Mucosa of descending colon (tissue), 3 donors: Measurements from ENCODE around the gene UQCRC1. TPM values are rescaled to one million over a fixed set of nuclear protein-coding genes. Genes with fewer than 3 reads are reported as not detected.
"Not testable (repeated sequence)": the region's sequence is repeated elsewhere in the genome, so short reads cannot be mapped to it uniquely, and the experiment has no call there.

Source experiments
- ATAC-seq: fragments of 200-7000 bp; cut with Tn5 transposase; one replicate; pipeline ENCODE4 v1.9.1; 2020; ENCODE audit warnings: mild to moderate bottlenecking, moderate library complexity
- DNase-seq, 3 donors: peaks; one replicate each; pipeline ENCODE4 v3.0.0-alpha.2; 2020
- H3K36me3 ChIP-seq: fragments of 200-600 bp; one replicate; pipeline ENCODE4 v1.8.0; 2021; ENCODE audit warnings: low read depth, mild to moderate bottlenecking
- H3K4me1 ChIP-seq: fragments of 200-600 bp; one replicate; pipeline ENCODE4 v1.8.0; 2021; ENCODE audit warnings: low read depth, mild to moderate bottlenecking
- H3K4me3 ChIP-seq: fragments of 200-600 bp; one replicate; pipeline ENCODE4 v1.8.0; 2021; ENCODE audit warnings: mild to moderate bottlenecking
- H3K9me3 ChIP-seq: fragments of 200-600 bp; one replicate; pipeline ENCODE4 v1.8.0; 2021; ENCODE audit warnings: mild to moderate bottlenecking
- CTCF ChIP-seq: fragments of 200-600 bp; IDR thresholded peaks from one replicate; pipeline ENCODE4 v1.8.0; 2022; ENCODE audit warnings: antibody characterized with exemption, mild to moderate bottlenecking
- intact Hi-C, 2 donors: fragments of 100-400 bp; cut with DNase I in 1 of 2; cut with micrococcal nuclease in 1 of 2; formaldehyde crosslinking; loops; one replicate each; pipeline versions ENCODE4 v1.11.0 to v1.11.1; 2022; cut with DNase I, micrococcal nuclease
- microRNA-seq: library from miRNA; unstranded; fragments of <30 nt; microRNA quantifications from one replicate; pipeline ENCODE4, GENCODE V29; 2019
- total RNA-seq, 3 donors: library from RNA; stranded (reverse); fragmentation: NEBNext Ultra II Directional in 2 of 3; extraction: Animal tissue kit (Norgen Biotek cat#: 25700) in 2 of 3; gene quantifications; one replicate each; pipeline versions ENCODE4 v1.2.1 to v1.2.4, GENCODE V29; 2021 to 2023
- donor health status: DM: no; HTN: no; CAD: no; lungs with moderate emphysema.
- donor health status: DM: no; HTN: no; CAD: no.
- donor health status: DM: no; HTN: yes; CAD: no.

The UQCRC1 gene
- total RNA-seq, 3 donors from 2014 or later = 384 to 562 (median 554) TPM

DNA sequence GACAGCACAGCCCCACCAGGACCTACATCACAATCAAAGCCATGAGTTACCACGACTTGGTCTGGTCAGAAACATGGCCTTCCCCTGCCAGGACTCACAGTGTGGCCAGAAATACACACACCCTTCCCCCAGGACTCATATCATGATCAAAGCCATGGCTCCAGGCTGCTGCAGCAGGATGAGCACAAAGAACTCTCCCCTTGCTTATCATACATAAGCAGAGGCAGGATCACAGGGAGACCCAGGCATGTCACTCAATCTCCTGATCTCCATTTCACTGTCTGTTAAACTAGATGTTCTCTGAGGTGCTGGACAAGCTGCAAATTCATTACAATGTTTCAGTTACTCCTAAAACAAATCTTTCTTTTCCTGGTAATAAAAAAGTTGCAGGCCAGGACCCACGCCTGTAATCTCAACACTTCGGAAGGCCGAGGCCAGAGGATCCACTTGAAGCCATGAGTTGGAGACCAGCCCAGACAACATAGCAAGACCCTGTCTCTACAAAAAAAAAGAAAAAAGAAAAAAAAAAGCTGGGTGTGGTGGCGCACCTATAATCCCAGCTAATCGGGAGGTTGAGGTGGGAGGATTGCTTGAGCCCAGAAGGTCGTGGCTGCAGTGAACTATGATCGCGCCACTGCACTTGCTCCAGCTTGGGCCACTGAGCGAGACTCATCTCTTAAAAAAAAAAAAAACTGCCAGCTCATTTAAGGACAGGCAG lies 54.1 kb downstream of the UQCRC1 start:
- DNase-seq (no peak), ATAC-seq (no peak)
- Histone ChIP-seq H3K9me3 (no peaks in the 10 kb centered on the region), H3K36me3 (peaks cover 3% of the 10 kb centered on the region), H3K4me3 (no peak overlapping the region), H3K4me1 (peaks cover 30% of the 10 kb centered on the region)
- intact Hi-C loops = loop anchor here in 1 of 2 donors (10.0 kb wide), 1 partner anchor 281 kb away; no protein-coding TSS in a partner anchor
- no peak for TF ChIP-seq CTCF

DNA sequence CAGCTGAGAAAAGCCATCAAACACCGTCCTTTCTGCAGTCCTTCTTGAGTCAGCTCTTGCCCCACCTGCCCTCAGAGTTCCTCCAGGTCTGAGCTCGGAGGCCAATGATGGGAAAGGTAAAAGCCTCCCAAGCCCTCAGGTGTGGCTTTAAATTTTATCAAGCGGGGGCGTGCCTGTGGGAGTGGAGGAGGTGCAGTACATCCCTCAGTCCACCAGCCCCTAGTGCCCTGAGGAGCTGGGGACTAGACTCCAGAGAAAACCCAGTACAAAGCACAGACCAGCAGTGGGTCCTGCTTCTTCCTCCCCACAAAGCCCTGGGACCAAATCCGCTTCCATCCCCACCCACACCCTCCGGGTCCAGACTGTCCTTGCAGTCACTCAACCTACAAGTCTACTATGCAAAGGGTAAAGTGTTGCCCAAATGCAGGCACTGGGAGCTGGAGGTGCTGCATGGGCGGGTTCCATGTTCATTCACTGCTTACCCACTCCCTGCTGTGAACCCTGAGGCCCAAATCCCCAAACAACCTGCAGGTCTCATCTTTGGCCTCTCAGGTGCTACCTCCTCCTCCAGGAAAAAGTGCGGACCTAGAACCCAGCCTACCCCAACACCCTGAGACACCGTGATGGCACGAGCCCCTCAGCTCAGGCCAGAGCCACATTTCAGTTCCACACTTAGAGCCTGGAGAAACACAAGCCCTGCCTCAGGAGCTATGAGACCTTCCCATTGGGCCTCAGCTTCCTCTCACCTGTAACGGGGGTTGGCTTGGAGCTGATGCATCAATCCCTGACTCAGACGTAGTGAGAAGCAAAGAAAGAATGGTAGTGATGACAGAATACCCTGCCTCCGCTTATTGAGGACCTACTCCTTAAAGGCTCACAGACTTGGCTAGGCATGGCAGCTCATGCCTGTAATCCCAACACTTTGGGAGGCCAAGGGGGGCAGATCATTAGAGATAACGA lies 55.3 kb downstream of the UQCRC1 start:
- Histone ChIP-seq H3K9me3 (no peaks in the 10 kb centered on the region), H3K4me3 (no peak overlapping the region), H3K4me1 (peaks cover 30% of the 10 kb centered on the region), H3K36me3 (peaks cover 3% of the 10 kb centered on the region)
- ATAC-seq (no peak), DNase-seq (peak in 1 of 3 donors; percentile 25)
- intact Hi-C loops = loop anchor here in 1 of 2 donors (10.0 kb wide), 1 partner anchor 279 kb away; no protein-coding TSS in a partner anchor
- no peak for TF ChIP-seq CTCF

DNA sequence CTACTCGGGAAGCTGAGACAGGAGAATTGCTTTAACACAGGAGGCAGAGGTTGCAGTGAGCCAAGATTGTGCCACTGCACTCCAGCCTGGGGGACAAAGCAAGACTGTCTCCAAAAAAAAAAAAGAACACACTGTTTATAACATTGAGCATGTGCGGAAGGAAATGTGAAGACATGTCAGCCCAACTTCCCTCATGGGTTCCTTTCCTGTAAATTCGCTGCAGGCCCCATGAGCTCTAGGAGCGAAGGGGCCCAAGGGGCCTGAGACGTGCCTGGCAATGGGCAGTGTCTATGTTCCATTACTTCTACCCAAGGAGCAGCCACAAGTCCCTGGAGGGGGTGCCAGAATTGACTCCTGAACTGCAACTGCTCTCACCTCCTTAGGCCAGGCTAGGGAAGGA lies 56.1 kb downstream of the UQCRC1 start:
- H3K9me3 ChIP-seq = no peaks in the 10 kb centered on the region
- no peak for ATAC-seq
- peak in 1 of 3 donors; percentile 14 for DNase-seq
- H3K4me1 ChIP-seq = peaks cover 30% of the 10 kb centered on the region
- TF ChIP-seq CTCF = no peak
- H3K36me3 ChIP-seq = peaks cover 3% of the 10 kb centered on the region
- H3K4me3 ChIP-seq = no peak overlapping the region
- intact Hi-C loops = loop anchor here in 1 of 2 donors (10.0 kb wide), 1 partner anchor 279 kb away; no protein-coding TSS in a partner anchor

GRCh38 chr3:48552111-48552951 lies 57.1 kb downstream of the UQCRC1 start:
- H3K4me3 ChIP-seq = no peak overlapping the region
- intact Hi-C loops = loop anchor here in 1 of 2 donors (10.0 kb wide), 1 partner anchor 278 kb away; no protein-coding TSS in a partner anchor
- DNase-seq (peak; percentile 43 to 68 (median 44)), ATAC-seq (peak; percentile 5)
- H3K36me3 ChIP-seq = peaks cover 3% of the 10 kb centered on the region
- TF ChIP-seq CTCF = no peak
- H3K9me3 ChIP-seq = no peaks in the 10 kb centered on the region
- peaks cover 24% of the 10 kb centered on the region for H3K4me1 ChIP-seq

- intact Hi-C loops = loop anchor here in 1 of 2 donors (10.0 kb wide), 1 partner anchor 277 kb away; no protein-coding TSS in a partner anchor
- H3K9me3 ChIP-seq, H3K36me3 ChIP-seq, DNase-seq, H3K4me3 ChIP-seq, ATAC-seq: not testable (repeated sequence)
- H3K4me1 ChIP-seq = peaks cover 19% of the 10 kb centered on the region
Observed at GRCh38 chr3:48551651-48552050, 57.8 kb downstream of the UQCRC1 start.

Small RNA genes within 50 kb of the gene (microRNA-seq; reads per million reads assigned to microRNA genes)
- gene MIR4793 = not detected
- gene MIR6823 = not detected
- not detected for gene MIR711

Other genes starting within 250 kb of the UQCRC1 start
- not detected for gene FBXW12, start 237.4 kb downstream of the UQCRC1 start, total RNA-seq
- 100 to 1,000 TPM in 2 of 3 donors, 10 to 100 TPM in 1; 98.1 to 136 (median 127) TPM for gene PLXNB1, start 179.6 kb downstream of the UQCRC1 start, total RNA-seq
- 10 to 100 TPM; 13.0 to 15.3 (median 14.8) TPM for gene CCDC51, start 169.5 kb downstream of the UQCRC1 start, total RNA-seq
- gene TMA7, start 169.4 kb downstream of the UQCRC1 start, total RNA-seq = 100 to 1,000 TPM; 130 to 193 (median 153) TPM
- 1 to 10 TPM; 4.5 to 7.2 (median 6.2) TPM for gene ATRIP, start 162.9 kb downstream of the UQCRC1 start, total RNA-seq
- 100 to 1,000 TPM; 106 to 120 (median 115) TPM for gene SHISA5, start 105.5 kb downstream of the UQCRC1 start, total RNA-seq
- 10 to 100 TPM in 2 of 3 donors, 1 to 10 TPM in 1; 4.4 to 14.2 (median 10.8) TPM for gene PFKFB4, start 52.8 kb downstream of the UQCRC1 start, total RNA-seq
- gene UCN2, start 45.9 kb downstream of the UQCRC1 start, total RNA-seq = under 1 TPM in 1 of 3 donors, not detected in 2; 0.19 TPM
- gene COL7A1, start 14.3 kb downstream of the UQCRC1 start, total RNA-seq = 1 to 10 TPM; 2.8 to 6.8 (median 3.9) TPM
- gene TMEM89, start 12.1 kb upstream of the UQCRC1 start, total RNA-seq = 1 to 10 TPM in 1 of 3 donors, under 1 TPM in 1, not detected in 1; 0.65 to 1.1 TPM
- gene SLC26A6, start 25.8 kb upstream of the UQCRC1 start, total RNA-seq = 100 to 1,000 TPM in 2 of 3 donors, 10 to 100 TPM in 1; 78.6 to 161 (median 104) TPM
- 1 to 10 TPM; 1.1 to 2.7 (median 2.3) TPM for gene CELSR3, start 53.2 kb upstream of the UQCRC1 start, total RNA-seq
- 10 to 100 TPM; 21.7 to 27.3 (median 23.7) TPM for gene NCKIPSD, start 76.3 kb upstream of the UQCRC1 start, total RNA-seq
- gene IP6K2, start 107.6 kb upstream of the UQCRC1 start, total RNA-seq = 100 to 1,000 TPM in 2 of 3 donors, 10 to 100 TPM in 1; 99.3 to 199 (median 137) TPM
- 10 to 100 TPM; 53.3 to 76.3 (median 55.6) TPM for gene PRKAR2A, start 238.2 kb upstream of the UQCRC1 start, total RNA-seq